ENCODE data around the gene WDHD1.

DNA sequence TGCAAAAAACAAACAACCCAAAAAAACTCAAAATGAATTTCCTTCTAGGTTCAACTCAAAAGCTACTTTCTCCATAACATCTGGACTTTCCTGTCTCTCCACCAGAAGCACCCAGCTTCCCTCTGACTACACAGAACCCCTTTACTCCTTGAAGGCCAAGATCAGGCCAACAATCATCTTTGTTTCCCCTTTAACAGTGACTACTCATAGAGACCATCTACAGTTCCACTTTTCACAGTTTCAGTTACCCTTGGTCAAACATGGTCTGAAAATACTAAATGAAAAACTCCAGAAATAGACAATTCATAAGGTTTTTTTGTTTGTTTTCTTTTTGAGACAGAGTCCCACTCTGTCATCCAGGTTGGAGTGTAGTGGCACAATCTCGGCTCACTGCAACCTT is 136.1 kb downstream of the WDHD1 start:
- TF ChIP-seq, protein P1, sequence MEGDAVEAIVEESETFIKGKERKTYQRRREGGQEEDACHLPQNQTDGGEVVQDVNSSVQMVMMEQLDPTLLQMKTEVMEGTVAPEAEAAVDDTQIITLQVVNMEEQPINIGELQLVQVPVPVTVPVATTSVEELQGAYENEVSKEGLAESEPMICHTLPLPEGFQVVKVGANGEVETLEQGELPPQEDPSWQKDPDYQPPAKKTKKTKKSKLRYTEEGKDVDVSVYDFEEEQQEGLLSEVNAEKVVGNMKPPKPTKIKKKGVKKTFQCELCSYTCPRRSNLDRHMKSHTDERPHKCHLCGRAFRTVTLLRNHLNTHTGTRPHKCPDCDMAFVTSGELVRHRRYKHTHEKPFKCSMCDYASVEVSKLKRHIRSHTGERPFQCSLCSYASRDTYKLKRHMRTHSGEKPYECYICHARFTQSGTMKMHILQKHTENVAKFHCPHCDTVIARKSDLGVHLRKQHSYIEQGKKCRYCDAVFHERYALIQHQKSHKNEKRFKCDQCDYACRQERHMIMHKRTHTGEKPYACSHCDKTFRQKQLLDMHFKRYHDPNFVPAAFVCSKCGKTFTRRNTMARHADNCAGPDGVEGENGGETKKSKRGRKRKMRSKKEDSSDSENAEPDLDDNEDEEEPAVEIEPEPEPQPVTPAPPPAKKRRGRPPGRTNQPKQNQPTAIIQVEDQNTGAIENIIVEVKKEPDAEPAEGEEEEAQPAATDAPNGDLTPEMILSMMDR (IDR thresholded peaks at IDR 0.05; ENCODE audit: low read length) = no peak
- no peak for TF ChIP-seq EZH2 (optimal IDR thresholded peaks at IDR 0.05; ENCODE audit: low read depth, low read length)
- no peak for TF ChIP-seq EZH2phosphoT487 (IDR thresholded peaks at IDR 0.05; ENCODE audit: low read length)
